HFFc6 (cell line): ENCODE data around the gene CILP2. TPM values are rescaled to one million over a fixed set of nuclear protein-coding genes. Genes with fewer than 3 reads are reported as not detected.

ENCODE experiments used
- DNase-seq: peaks from one replicate; pipeline ENCODE4 v3.0.0-alpha.2; 2018
- H3K27ac Mint-ChIP-seq: 2 replicates; pipeline ENCODE4 v1.8.0; 2020; ENCODE audit warnings: mild to moderate bottlenecking, mixed read lengths
- H3K27me3 Mint-ChIP-seq: 2 replicates; pipeline ENCODE4 v1.8.0; 2021; ENCODE audit warnings: mild to moderate bottlenecking, moderate library complexity, mixed read lengths; ENCODE audit not compliant: insufficient read depth
- H3K36me3 Mint-ChIP-seq: 2 replicates; pipeline ENCODE4 v1.8.0; 2021; ENCODE audit warnings: low read depth, mixed read lengths
- H3K4me1 Mint-ChIP-seq: 2 replicates; pipeline ENCODE4 v1.8.0; 2020; ENCODE audit warnings: low read depth, mixed read lengths
- H3K4me3 Mint-ChIP-seq: 2 replicates; pipeline ENCODE4 v1.8.0; 2020; ENCODE audit warnings: mild to moderate bottlenecking, moderate library complexity, mixed read lengths
- H3K9me3 Mint-ChIP-seq: 2 replicates; pipeline ENCODE4 v1.8.0; 2020; ENCODE audit warnings: mild to moderate bottlenecking, mixed read lengths
- CTCF ChIP-seq: fragments of 200-600 bp; sonication (generic); IDR thresholded peaks from 2 replicates; pipeline ENCODE4 v1.5.0; 2021; ENCODE audit warnings: antibody characterized with exemption, mild to moderate bottlenecking
- total RNA-seq, 6 experiments: library from RNA; stranded (reverse); fragmentation: NEBNext Ultra II Directional; extraction: Animal tissue kit (Norgen Biotek cat#: 25700); gene quantifications; 2 replicates in 1 of 6; 3 replicates in 5 of 6; pipeline ENCODE4 v1.2.3, GENCODE V29; 2021

CILP2 gene
- total RNA-seq, 6 experiments from 2014 or later, result 0.09 to 0.28 (median 0.15) TPM

- no peak for TF ChIP-seq CTCF
- DNase-seq, result no peak
These were observed 37.3 kb downstream of the CILP2 start for GRCh38 chr19:19575411-19575810.

GRCh38 chr19:19578252-19578651, 40.2 kb downstream of the CILP2 start:
- no peaks in the 10 kb centered on the region for H3K36me3 Mint-ChIP-seq
- no peaks in the 10 kb centered on the region for H3K9me3 Mint-ChIP-seq
- no peaks in the 10 kb centered on the region for H3K4me1 Mint-ChIP-seq
- no peak for DNase-seq
- H3K27ac Mint-ChIP-seq, result no peak overlapping the region
- H3K4me3 Mint-ChIP-seq, result no peak overlapping the region
- H3K27me3 Mint-ChIP-seq, result peaks cover 3% of the 10 kb centered on the region
- TF ChIP-seq CTCF, result no peak

More at GRCh38 chr19:19575411-19575810, 37.3 kb downstream of the CILP2 start:
- Mint-ChIP-seq H3K4me1 (no peaks in the 10 kb centered on the region), H3K27me3 (peaks cover 3% of the 10 kb centered on the region), H3K4me3 (no peak overlapping the region), H3K9me3 (no peaks in the 10 kb centered on the region), H3K27ac (no peak overlapping the region), H3K36me3 (no peaks in the 10 kb centered on the region)

GRCh38 chr19:19579533-19580361, 41.7 kb downstream of the CILP2 start:
- no peak for TF ChIP-seq CTCF
- Mint-ChIP-seq H3K4me1 (no peaks in the 10 kb centered on the region), H3K27ac (no peak overlapping the region), H3K27me3 (peaks cover 8% of the 10 kb centered on the region), H3K4me3 (no peak overlapping the region), H3K9me3 (no peaks in the 10 kb centered on the region), H3K36me3 (no peaks in the 10 kb centered on the region)
- DNase-seq, result no peak

- Mint-ChIP-seq H3K4me1 (no peaks in the 10 kb centered on the region), H3K9me3 (no peaks in the 10 kb centered on the region), H3K4me3 (no peak overlapping the region), H3K27ac (no peak overlapping the region), H3K36me3 (no peaks in the 10 kb centered on the region), H3K27me3 (peaks cover 8% of the 10 kb centered on the region)
- DNase-seq, result no peak
- TF ChIP-seq CTCF, result no peak
These were observed 42.4 kb downstream of the CILP2 start for GRCh38 chr19:19580418-19580817.

GRCh38 chr19:19581391-19581790, 43.3 kb downstream of the CILP2 start:
- no peak for TF ChIP-seq CTCF
- Mint-ChIP-seq H3K4me3 (no peak overlapping the region), H3K36me3 (no peaks in the 10 kb centered on the region), H3K27me3 (peaks cover 8% of the 10 kb centered on the region), H3K9me3 (no peaks in the 10 kb centered on the region), H3K27ac (no peak overlapping the region), H3K4me1 (no peaks in the 10 kb centered on the region)
- no peak for DNase-seq
